ENCODE data around the gene TTC39A.

DNA sequence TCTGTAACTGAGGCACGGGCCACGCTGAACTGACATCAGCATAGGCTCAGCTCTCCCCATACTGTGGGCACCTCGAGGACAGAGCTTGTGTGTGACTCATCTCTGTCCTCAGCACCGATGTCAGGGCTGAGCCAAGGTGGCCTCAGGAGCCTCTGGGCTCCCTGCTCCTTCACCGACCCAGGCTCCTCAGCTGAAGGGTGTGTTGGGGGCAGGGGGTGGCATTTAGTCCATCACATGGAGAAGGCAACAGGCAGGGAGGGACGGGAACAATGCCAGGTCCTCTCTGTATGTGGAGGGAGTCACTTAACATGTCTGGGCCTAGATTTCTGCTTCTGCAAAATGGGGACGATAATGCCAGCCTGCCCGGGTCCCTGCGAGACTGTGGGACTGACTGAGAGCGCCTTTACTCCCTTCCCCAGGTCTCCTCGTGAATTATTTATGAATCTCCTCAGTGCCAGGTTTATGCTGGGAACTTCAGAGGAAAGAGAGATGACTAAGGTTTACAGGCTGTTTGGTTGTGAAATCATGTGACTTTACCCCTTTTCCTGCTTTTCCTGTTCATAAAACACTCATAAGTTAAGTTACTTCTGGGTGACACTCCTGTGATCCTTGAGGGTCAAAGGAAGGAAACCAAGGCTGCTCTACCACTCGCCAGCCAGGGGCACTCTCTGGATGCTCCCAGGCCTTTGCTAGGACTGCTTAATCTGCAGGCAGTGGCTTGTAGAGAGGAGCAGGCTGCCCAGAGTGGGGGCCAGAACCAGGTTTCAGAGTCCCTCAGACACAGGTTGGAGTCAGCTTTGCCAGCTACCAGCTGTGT is 16.2 kb downstream of the TTC39A start:
- TF ChIP-seq EZH2phosphoT487 (IDR thresholded peaks at IDR 0.05; ENCODE audit: borderline replicate concordance) = no peak
- TF ChIP-seq CTCF (conservative IDR thresholded peaks at IDR 0.05; ENCODE audit: low read length) = no peak
